ENCODE data around the gene TEX2.
"Not testable (repeated sequence)": the region's sequence is repeated elsewhere in the genome, so short reads cannot be mapped to it uniquely, and the experiment has no call there.

The TEX2 gene

GRCh38 chr17:64139542-64139941, 123.5 kb downstream of the TEX2 start:
- DNase-seq (ENCODE audit: low read depth), result no peak

GRCh38 chr17:64138441-64138840, 124.6 kb downstream of the TEX2 start:
- DNase-seq (ENCODE audit: low read depth), result no peak

GRCh38 chr17:64135000-64135399, 128.1 kb downstream of the TEX2 start:
- no peak for DNase-seq (ENCODE audit: low read depth)

- DNase-seq (ENCODE audit: low read depth), result no peak
Observed at GRCh38 chr17:64134216-64134970, 128.7 kb downstream of the TEX2 start.

GRCh38 chr17:64133546-64134215, 129.4 kb downstream of the TEX2 start:
- peak; percentile 57 for DNase-seq (ENCODE audit: low read depth)

GRCh38 chr17:64131606-64132270, 131.3 kb downstream of the TEX2 start:
- no peak for DNase-seq (ENCODE audit: low read depth)

- no peak for DNase-seq (ENCODE audit: low read depth)
Observed at GRCh38 chr17:64130559-64131001, 132.5 kb downstream of the TEX2 start.

GRCh38 chr17:64129765-64130558, 133.1 kb downstream of the TEX2 start, which contains the start of gene ERN1:
Gene ERN1, minus strand, starts transcription at chr17:64130144. Its CDS starts 115 bp downstream, at chr17:64130029.
- peak; percentile 88 for DNase-seq (ENCODE audit: low read depth)

GRCh38 chr17:64129515-64129764, 133.6 kb downstream of the TEX2 start:
- DNase-seq (ENCODE audit: low read depth), result no peak

GRCh38 chr17:64128787-64129514, 134.1 kb downstream of the TEX2 start:
- no peak for DNase-seq (ENCODE audit: low read depth)

- DNase-seq (ENCODE audit: low read depth), result no peak
Observed at GRCh38 chr17:64126918-64127317, 136.1 kb downstream of the TEX2 start.

- DNase-seq (ENCODE audit: low read depth), result no peak
Observed at GRCh38 chr17:64125937-64126336, 137.1 kb downstream of the TEX2 start.

GRCh38 chr17:64124609-64125008, 138.5 kb downstream of the TEX2 start:
- no peak for DNase-seq (ENCODE audit: low read depth)

GRCh38 chr17:64123114-64123513, 139.9 kb downstream of the TEX2 start:
- no peak for DNase-seq (ENCODE audit: low read depth)

GRCh38 chr17:64120972-64121786, 141.9 kb downstream of the TEX2 start:
- not testable (repeated sequence) for DNase-seq (ENCODE audit: low read depth)

- DNase-seq (ENCODE audit: low read depth), result no peak
Observed at GRCh38 chr17:64120159-64120810, 142.8 kb downstream of the TEX2 start.

- DNase-seq (ENCODE audit: low read depth), result no peak
Observed at GRCh38 chr17:64117981-64118979, 144.8 kb downstream of the TEX2 start.

GRCh38 chr17:64115822-64116534, 147.1 kb downstream of the TEX2 start:
- peak; percentile 55 for DNase-seq (ENCODE audit: low read depth)
